IPS-NIHi11 (cell line): ENCODE data around the gene RASAL1.

Experiments used
- DNase-seq: peaks from one replicate; pipeline ENCODE4 v3.0.0; 2012; ENCODE audit warnings: mixed read lengths, low spot score

Gene RASAL1

GRCh38 chr12:113071135-113072112 is 64.1 kb downstream of the RASAL1 start:
- DNase-seq: no peak

GRCh38 chr12:113070117-113070906 is 65.2 kb downstream of the RASAL1 start:
- no peak for DNase-seq

GRCh38 chr12:113069751-113070116 is 65.8 kb downstream of the RASAL1 start:
- DNase-seq: no peak

GRCh38 chr12:113069149-113069548 is 66.4 kb downstream of the RASAL1 start:
- DNase-seq: no peak

GRCh38 chr12:113067987-113068935 is 67.3 kb downstream of the RASAL1 start:
- DNase-seq: no peak

- no peak for DNase-seq
These were observed 68.7 kb downstream of the RASAL1 start for GRCh38 chr12:113066813-113067400.

GRCh38 chr12:113065126-113066007 is 70.2 kb downstream of the RASAL1 start:
- peak; percentile 95 for DNase-seq

GRCh38 chr12:113064395-113065125 is 71.0 kb downstream of the RASAL1 start:
- no peak for DNase-seq

GRCh38 chr12:113063396-113064350 is 71.9 kb downstream of the RASAL1 start:
- no peak for DNase-seq

GRCh38 chr12:113062502-113063395 is 72.8 kb downstream of the RASAL1 start:
- no peak for DNase-seq

- DNase-seq: no peak
These were observed 74.4 kb downstream of the RASAL1 start for GRCh38 chr12:113061061-113061694.

GRCh38 chr12:113060336-113060960 is 75.1 kb downstream of the RASAL1 start:
- DNase-seq: no peak

- DNase-seq: no peak
These were observed 76.4 kb downstream of the RASAL1 start for GRCh38 chr12:113059071-113059595.

GRCh38 chr12:113058553-113058952 is 77.0 kb downstream of the RASAL1 start:
- DNase-seq: no peak

- peak; percentile 43 for DNase-seq
These were observed 77.7 kb downstream of the RASAL1 start for GRCh38 chr12:113057565-113058485.
